AG04450 (cell line): Measurements from ENCODE around the gene C1orf74. TPM values are rescaled to one million over a fixed set of nuclear protein-coding genes. Genes with fewer than 3 reads are reported as not detected.

Experiments
- CTCF ChIA-PET: fragments of 300-600, 350-600 bp; formaldehyde crosslinking; extraction: SDS; loops from one replicate; lab custom pipeline; 2022; ENCODE audit warnings: antibody characterized with exemption, inconsistent platforms; lab: Charles Lee
- POLR2A ChIA-PET: fragments of 350-600 bp; formaldehyde crosslinking; extraction: SDS; loops from one replicate; lab custom pipeline; 2021; ENCODE audit warnings: antibody characterized with exemption, inconsistent platforms; lab: Yijun Ruan, JAX
- DNase-seq: peaks from one replicate; pipeline ENCODE4 v3.0.0-alpha.2; 2011; ENCODE audit warnings: low read depth, low spot score
- H3K27ac ChIP-seq: one replicate; pipeline ENCODE4 v1.5.1; 2012; ENCODE audit warnings: low read depth, low read length, control low read depth
- H3K27me3 ChIP-seq: one replicate; pipeline ENCODE4 v1.6.0; 2012; ENCODE audit warnings: low read length; ENCODE audit not compliant: control insufficient read depth, insufficient read depth
- H3K4me3 ChIP-seq: 2 replicates; pipeline ENCODE4 v1.5.1; 2011; ENCODE audit warnings: mild to moderate bottlenecking, low read depth, low read length, control low read depth
- H3K9me3 ChIP-seq: 2 replicates; pipeline ENCODE4 v1.5.1; 2012; ENCODE audit warnings: low read length; ENCODE audit not compliant: control insufficient read depth, insufficient read depth
- polyA plus RNA-seq: library from polyadenylated mRNA; depleted of rRNA; stranded (reverse); fragments of >200 nt; gene quantifications from 2 replicates; pipeline ENCODE4 v1.2.3, GENCODE V29; 2011
- TF ChIP-seq, protein P1 (sequence below): IDR thresholded peaks from 2 replicates; pipeline ENCODE4 v1.5.1; 2011; ENCODE audit warnings: low read depth, low read length, control low read depth, inconsistent platforms

The C1orf74 gene
- polyA plus RNA-seq, 1 experiment = 2.2 TPM

DNA sequence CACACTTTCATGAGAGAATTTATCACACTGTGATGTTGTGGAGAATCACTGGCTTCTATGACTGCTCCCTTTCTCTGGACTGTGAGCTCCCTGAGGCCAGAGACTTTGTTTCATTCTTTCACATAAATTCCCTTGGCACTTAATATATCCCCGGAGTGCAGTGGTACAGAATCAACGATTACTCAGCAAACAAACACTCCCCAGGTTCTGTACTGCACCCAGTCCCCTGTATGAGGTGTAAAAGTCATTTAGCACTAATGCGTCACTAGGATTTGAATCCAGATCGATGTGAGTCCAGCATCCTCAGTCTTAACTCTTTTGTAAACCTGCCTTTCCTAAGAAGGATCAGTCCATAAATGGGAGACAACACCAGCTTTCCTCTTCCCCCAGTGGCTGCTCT is 36.6 kb upstream of the C1orf74 start:
- Histone ChIP-seq H3K9me3 (no peaks in the 10 kb centered on the region), H3K4me3 (no peak overlapping the region), H3K27me3 (no peaks in the 10 kb centered on the region), H3K27ac (no peak overlapping the region)
- CTCF ChIA-PET = interaction anchor here (1.8 to 4.5 kb wide), 4 partner anchors 13 to 170 kb away, joined by 11 to 158 read pairs (median 79); no protein-coding TSS in a partner anchor
- POLR2A ChIA-PET = no interaction called here
- TF ChIP-seq, protein P1, sequence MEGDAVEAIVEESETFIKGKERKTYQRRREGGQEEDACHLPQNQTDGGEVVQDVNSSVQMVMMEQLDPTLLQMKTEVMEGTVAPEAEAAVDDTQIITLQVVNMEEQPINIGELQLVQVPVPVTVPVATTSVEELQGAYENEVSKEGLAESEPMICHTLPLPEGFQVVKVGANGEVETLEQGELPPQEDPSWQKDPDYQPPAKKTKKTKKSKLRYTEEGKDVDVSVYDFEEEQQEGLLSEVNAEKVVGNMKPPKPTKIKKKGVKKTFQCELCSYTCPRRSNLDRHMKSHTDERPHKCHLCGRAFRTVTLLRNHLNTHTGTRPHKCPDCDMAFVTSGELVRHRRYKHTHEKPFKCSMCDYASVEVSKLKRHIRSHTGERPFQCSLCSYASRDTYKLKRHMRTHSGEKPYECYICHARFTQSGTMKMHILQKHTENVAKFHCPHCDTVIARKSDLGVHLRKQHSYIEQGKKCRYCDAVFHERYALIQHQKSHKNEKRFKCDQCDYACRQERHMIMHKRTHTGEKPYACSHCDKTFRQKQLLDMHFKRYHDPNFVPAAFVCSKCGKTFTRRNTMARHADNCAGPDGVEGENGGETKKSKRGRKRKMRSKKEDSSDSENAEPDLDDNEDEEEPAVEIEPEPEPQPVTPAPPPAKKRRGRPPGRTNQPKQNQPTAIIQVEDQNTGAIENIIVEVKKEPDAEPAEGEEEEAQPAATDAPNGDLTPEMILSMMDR = no peak
- no peak for DNase-seq

DNA sequence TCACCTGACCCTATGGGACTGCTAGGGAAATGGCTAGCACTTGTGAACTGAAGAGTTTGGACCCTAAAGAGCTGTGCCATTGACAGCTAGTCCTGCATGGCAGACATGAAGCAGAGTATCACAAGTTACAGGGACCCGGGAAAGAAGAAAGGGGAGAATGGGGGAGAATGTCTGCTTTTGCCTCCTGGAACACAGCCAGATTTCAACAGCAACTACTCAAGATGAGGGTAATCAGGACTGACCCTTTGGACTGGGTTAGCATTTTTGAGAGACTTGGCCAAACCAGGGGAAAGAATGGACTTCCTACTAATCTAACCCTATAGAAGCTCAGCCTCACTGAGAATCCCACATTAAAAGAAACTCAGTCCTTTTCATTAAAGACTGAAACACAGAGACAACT is 34.7 kb upstream of the C1orf74 start:
- DNase-seq = no peak
- Histone ChIP-seq H3K4me3 (no peak overlapping the region), H3K27ac (no peak overlapping the region), H3K9me3 (no peaks in the 10 kb centered on the region), H3K27me3 (no peaks in the 10 kb centered on the region)
- CTCF ChIA-PET = interaction anchor here (0.6 to 1.3 kb wide), 2 partner anchors 9 to 41 kb away, joined by 3 to 4 read pairs; partner anchors contain the start of gene UTP25
- POLR2A ChIA-PET = no interaction called here
- TF ChIP-seq, protein P1 = no peak

DNA sequence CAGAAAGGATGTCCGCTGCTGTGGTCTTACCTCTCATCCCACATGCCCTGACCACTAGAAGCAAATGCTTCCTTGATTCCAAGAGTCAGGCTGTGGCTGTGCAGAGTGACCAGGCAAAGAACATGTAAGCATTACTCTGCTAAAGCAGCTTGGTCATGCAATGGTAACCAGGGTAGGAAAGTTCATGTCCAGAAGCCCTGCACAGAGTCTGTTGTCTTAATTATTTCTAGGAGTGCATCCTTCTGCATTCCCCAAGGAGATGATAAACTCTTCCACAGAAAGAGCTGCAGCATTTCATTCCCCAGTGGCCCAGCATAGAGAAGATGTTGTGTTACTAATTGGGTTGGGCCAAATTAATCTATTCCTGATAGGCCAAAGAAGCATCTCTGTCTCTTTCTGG is 33.3 kb upstream of the C1orf74 start:
- CTCF ChIA-PET = interaction anchor here (1.0 kb wide), 1 partner anchor 10 kb away, joined by 7 read pairs; the partner anchor contains the start of gene UTP25

DNA sequence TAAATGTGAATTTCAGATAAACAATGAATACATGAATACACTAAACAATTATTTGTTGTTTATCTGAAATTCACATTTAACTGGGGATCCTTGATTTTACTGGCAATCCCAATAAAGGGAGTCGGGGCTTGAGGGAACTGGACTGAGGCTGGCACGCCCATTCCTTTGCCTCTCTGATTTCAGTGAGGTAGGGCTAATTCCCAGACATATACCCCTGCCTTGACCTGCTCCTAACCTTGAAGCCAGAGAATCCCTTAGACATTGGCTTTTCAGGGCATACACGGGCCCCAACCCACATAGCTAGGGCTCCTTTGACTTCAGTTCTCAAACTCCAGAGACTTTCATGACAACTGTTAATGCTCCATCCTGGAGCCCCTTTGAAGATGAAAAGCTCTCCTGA is 32.6 kb upstream of the C1orf74 start:
- no peaks in the 10 kb centered on the region for H3K9me3 ChIP-seq
- CTCF ChIA-PET = interaction anchor here (1.6 kb wide), 1 partner anchor 173 kb away, joined by 3 read pairs; no protein-coding TSS in a partner anchor
- DNase-seq = no peak
- no peaks in the 10 kb centered on the region for H3K27me3 ChIP-seq
- TF ChIP-seq, protein P1 = no peak
- POLR2A ChIA-PET = no interaction called here
- H3K27ac ChIP-seq = no peak overlapping the region
- H3K4me3 ChIP-seq = no peak overlapping the region

More for the DNA sequence above, 33.3 kb upstream of the C1orf74 start:
- Histone ChIP-seq H3K4me3 (no peak overlapping the region), H3K9me3 (no peaks in the 10 kb centered on the region), H3K27ac (no peak overlapping the region), H3K27me3 (no peaks in the 10 kb centered on the region)
- POLR2A ChIA-PET = no interaction called here
- TF ChIP-seq, protein P1 = no peak
- DNase-seq = no peak

DNA sequence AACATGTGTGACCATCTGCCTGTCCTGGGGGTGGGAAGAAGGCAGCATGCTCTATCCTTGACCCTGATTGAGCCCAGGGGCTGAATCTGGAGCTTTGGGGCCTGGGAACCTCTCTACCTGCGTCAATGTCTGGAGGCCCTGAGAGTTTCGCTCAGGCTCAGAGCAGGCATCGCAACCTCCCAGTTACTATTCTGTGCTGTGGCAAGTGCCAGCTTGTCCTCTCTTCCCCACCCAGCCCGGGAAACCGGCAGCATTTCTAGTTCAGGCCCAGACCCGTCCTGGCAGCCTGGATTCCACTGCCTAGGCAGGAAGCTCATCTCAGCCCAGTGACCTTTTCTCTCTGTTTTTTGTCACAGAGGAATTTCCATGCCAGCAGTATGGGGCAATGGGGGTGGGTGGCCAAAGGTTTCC is 31.6 kb upstream of the C1orf74 start:
- H3K4me3 ChIP-seq = no peak overlapping the region
- TF ChIP-seq, protein P1 = no peak
- no peak for DNase-seq
- CTCF ChIA-PET = interaction anchor here (1.3 to 4.3 kb wide), 4 partner anchors 7 to 240 kb away, joined by 3 to 60 read pairs (median 8); partner anchors contain the start of gene UTP25
- POLR2A ChIA-PET = no interaction called here
- no peaks in the 10 kb centered on the region for H3K9me3 ChIP-seq
- H3K27ac ChIP-seq = no peak overlapping the region
- H3K27me3 ChIP-seq = no peaks in the 10 kb centered on the region
